ENCODE data around the gene KIF1B. TPM values are rescaled to one million over a fixed set of nuclear protein-coding genes. Genes with fewer than 3 reads are reported as not detected.

The KIF1B gene
- total RNA-seq, 1 experiment from 2014 or later = 69.5 TPM

DNA sequence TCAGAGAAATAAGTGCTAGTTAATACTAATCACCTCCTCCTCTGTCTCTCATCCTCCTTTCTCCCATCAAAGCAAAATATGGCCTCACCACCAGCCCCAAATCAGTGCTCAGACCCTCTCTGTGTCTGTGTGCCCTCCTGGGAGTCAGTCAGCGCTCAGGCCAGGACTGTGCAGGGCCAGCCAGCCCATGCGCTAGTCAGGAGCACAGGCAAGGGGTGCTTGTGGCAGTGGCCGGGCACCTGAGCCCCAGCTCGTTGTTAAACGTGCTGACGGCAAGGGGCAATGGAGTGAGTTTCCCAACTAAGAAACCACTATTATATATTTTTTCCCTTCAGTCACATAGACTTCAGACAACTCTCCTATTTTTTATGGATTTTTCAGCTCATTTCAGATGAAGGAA is 169.3 kb downstream of the KIF1B start:
- CTCF ChIA-PET = no interaction called here
- no TSS peak for BruUV-seq (replicated peaks)

GRCh38 chr1:10380594-10381275 is 170.4 kb downstream of the KIF1B start:
- intact Hi-C loops (cut with micrococcal nuclease; ENCODE audit: unreplicated experiment) = no loop called here
- TSS peak; percentile 23 for BruUV-seq (replicated peaks)
- POLR2A ChIA-PET (ENCODE audit: low non-redundant PET) = no interaction called here
- Histone ChIP-seq H3K4me1 (ENCODE audit: insufficient read depth, low read length, poor library complexity, severe bottlenecking) (no peaks in the 10 kb centered on the region), H3K36me3 (ENCODE audit: insufficient read depth, low read length, poor library complexity, severe bottlenecking) (peaks cover 34% of the 10 kb centered on the region), H3K9me3 (ENCODE audit: low read depth, low read length, poor library complexity, severe bottlenecking) (no peaks in the 10 kb centered on the region), H3K27ac (ENCODE audit: low read depth, low read length, poor library complexity, severe bottlenecking) (no peak overlapping the region), H3K27me3 (replicated peaks; ENCODE audit: insufficient read depth, low read depth, low read length, poor library complexity) (no peaks in the 10 kb centered on the region), H3K4me3 (ENCODE audit: low read depth, low read length, poor library complexity, severe bottlenecking) (no peak overlapping the region)
- DNase-seq (ENCODE audit: low spot score) = no peak
- CTCF ChIA-PET = no interaction called here
- no peak for TF ChIP-seq EZH2 (IDR thresholded peaks at IDR 0.05; ENCODE audit: borderline replicate concordance, low read depth, low read length, poor library complexity, severe bottlenecking)
- TF ChIP-seq, protein P1, sequence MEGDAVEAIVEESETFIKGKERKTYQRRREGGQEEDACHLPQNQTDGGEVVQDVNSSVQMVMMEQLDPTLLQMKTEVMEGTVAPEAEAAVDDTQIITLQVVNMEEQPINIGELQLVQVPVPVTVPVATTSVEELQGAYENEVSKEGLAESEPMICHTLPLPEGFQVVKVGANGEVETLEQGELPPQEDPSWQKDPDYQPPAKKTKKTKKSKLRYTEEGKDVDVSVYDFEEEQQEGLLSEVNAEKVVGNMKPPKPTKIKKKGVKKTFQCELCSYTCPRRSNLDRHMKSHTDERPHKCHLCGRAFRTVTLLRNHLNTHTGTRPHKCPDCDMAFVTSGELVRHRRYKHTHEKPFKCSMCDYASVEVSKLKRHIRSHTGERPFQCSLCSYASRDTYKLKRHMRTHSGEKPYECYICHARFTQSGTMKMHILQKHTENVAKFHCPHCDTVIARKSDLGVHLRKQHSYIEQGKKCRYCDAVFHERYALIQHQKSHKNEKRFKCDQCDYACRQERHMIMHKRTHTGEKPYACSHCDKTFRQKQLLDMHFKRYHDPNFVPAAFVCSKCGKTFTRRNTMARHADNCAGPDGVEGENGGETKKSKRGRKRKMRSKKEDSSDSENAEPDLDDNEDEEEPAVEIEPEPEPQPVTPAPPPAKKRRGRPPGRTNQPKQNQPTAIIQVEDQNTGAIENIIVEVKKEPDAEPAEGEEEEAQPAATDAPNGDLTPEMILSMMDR (conservative IDR thresholded peaks at IDR 0.05; ENCODE audit: low read depth, low read length) = no peak

More for the DNA sequence above, 169.3 kb downstream of the KIF1B start:
- Histone ChIP-seq H3K36me3 (ENCODE audit: insufficient read depth, low read length, poor library complexity, severe bottlenecking) (peaks cover 43% of the 10 kb centered on the region), H3K27ac (ENCODE audit: low read depth, low read length, poor library complexity, severe bottlenecking) (no peak overlapping the region), H3K4me3 (ENCODE audit: low read depth, low read length, poor library complexity, severe bottlenecking) (no peak overlapping the region), H3K4me1 (ENCODE audit: insufficient read depth, low read length, poor library complexity, severe bottlenecking) (no peaks in the 10 kb centered on the region), H3K9me3 (ENCODE audit: low read depth, low read length, poor library complexity, severe bottlenecking) (no peaks in the 10 kb centered on the region), H3K27me3 (replicated peaks; ENCODE audit: insufficient read depth, low read depth, low read length, poor library complexity) (no peaks in the 10 kb centered on the region)
- DNase-seq (ENCODE audit: low spot score) = no peak
- POLR2A ChIA-PET (ENCODE audit: low non-redundant PET) = no interaction called here
- TF ChIP-seq, protein P1 (conservative IDR thresholded peaks at IDR 0.05; ENCODE audit: low read depth, low read length) = no peak
- no peak for TF ChIP-seq EZH2 (IDR thresholded peaks at IDR 0.05; ENCODE audit: borderline replicate concordance, low read depth, low read length, poor library complexity, severe bottlenecking)
- intact Hi-C loops (cut with micrococcal nuclease; ENCODE audit: unreplicated experiment) = no loop called here

DNA sequence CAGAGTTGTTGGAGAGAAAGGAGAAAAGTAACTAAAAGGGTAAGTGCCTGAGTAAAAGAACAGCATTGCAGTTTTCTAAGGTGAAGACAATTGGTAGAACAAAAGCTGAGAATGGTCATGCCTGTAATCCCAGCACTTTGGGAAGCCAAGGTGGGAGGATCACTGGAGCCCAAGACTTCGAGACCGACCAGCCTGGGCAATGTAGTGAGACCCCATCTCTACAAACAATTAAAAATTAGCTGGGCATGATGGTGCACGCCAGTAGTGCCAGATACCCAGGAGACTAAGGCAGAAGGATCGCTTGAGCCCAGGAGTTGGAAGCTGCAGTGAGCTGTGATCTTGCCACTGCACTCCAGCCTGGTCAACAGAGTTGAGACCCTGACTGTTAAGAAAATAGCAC is 173.3 kb downstream of the KIF1B start:
- Histone ChIP-seq H3K27me3 (replicated peaks; ENCODE audit: insufficient read depth, low read depth, low read length, poor library complexity) (no peaks in the 10 kb centered on the region), H3K9me3 (ENCODE audit: low read depth, low read length, poor library complexity, severe bottlenecking) (no peaks in the 10 kb centered on the region), H3K4me3 (ENCODE audit: low read depth, low read length, poor library complexity, severe bottlenecking) (no peak overlapping the region), H3K36me3 (ENCODE audit: insufficient read depth, low read length, poor library complexity, severe bottlenecking) (peaks cover 11% of the 10 kb centered on the region), H3K4me1 (ENCODE audit: insufficient read depth, low read length, poor library complexity, severe bottlenecking) (peaks cover 15% of the 10 kb centered on the region), H3K27ac (ENCODE audit: low read depth, low read length, poor library complexity, severe bottlenecking) (no peak overlapping the region)
- intact Hi-C loops (cut with micrococcal nuclease; ENCODE audit: unreplicated experiment) = no loop called here
- ChIA-PET CTCF (no interaction called here), POLR2A (ENCODE audit: low non-redundant PET) (no interaction called here)
- no TSS peak for BruUV-seq (replicated peaks)
- DNase-seq (ENCODE audit: low spot score) = no peak
- TF ChIP-seq, protein P1 (conservative IDR thresholded peaks at IDR 0.05; ENCODE audit: low read depth, low read length) = no peak
- no peak for TF ChIP-seq EZH2 (IDR thresholded peaks at IDR 0.05; ENCODE audit: borderline replicate concordance, low read depth, low read length, poor library complexity, severe bottlenecking)
